SK-N-SH (cell line): ENCODE results near the gene CDH7. TPM values are rescaled to one million over a fixed set of nuclear protein-coding genes. Genes with fewer than 3 reads are reported as not detected.

ENCODE experiments used
- CTCF ChIA-PET: fragments of 300-600, 350-600 bp; formaldehyde crosslinking; extraction: SDS; loops from one replicate; lab custom pipeline; 2021; lab: Yijun Ruan, JAX
- POLR2A ChIA-PET: fragments of 350-600 bp; sonication (Branson Sonifier 250); formaldehyde crosslinking; extraction: SDS; loops from one replicate; lab custom pipeline; 2020; ENCODE audit warnings: antibody characterized with exemption, inconsistent platforms; lab: Yijun Ruan, JAX
- DNase-seq: peaks from one replicate; pipeline ENCODE4 v3.0.0; 2012
- H2AFZ ChIP-seq: fragments of 200-600 bp; sonication (generic); 2 replicates; pipeline ENCODE4 v1.8.1; 2016; ENCODE audit warnings: antibody characterized with exemption, mild to moderate bottlenecking, low read depth
- H3F3A ChIP-seq: fragments of 200-600 bp; sonication (generic); replicated peaks from 2 replicates; pipeline ENCODE3; 2016; ENCODE audit warnings: antibody characterized with exemption, mild to moderate bottlenecking; ENCODE audit not compliant: insufficient read depth
- H3K27ac ChIP-seq, 2 experiments: fragments of 200-500 bp in 1 of 2; fragments of 200-600 bp in 1 of 2; sonication (Bioruptor generic) in 1 of 2; sonication (generic), shearing (Covaris generic) in 1 of 2; 2 replicates each; pipeline versions ENCODE4 v1.5.1 to v1.6.1; 2014 to 2016; ENCODE audit warnings: low read depth in 2 of 2, inconsistent platforms in 1 of 2, low read length in 1 of 2, mild to moderate bottlenecking in 1 of 2, mixed read lengths in 1 of 2
- H3K27me3 ChIP-seq: fragments of 200-600 bp; sonication (generic), shearing (Covaris generic); 2 replicates; pipeline ENCODE4 v1.6.1; 2016; ENCODE audit warnings: mixed run types; ENCODE audit not compliant: insufficient read depth
- H3K36me3 ChIP-seq, 2 experiments: fragments of 200-500 bp in 1 of 2; fragments of 200-600 bp in 1 of 2; sonication (Bioruptor generic) in 1 of 2; sonication (generic) in 1 of 2; replicated peaks in 1 of 2; 2 replicates each; pipeline versions ENCODE3 to v1.5.1; 2014 to 2016; ENCODE audit warnings: low read length in 1 of 2, mild to moderate bottlenecking in 1 of 2; ENCODE audit not compliant: insufficient read depth in 2 of 2, control insufficient read depth in 1 of 2
- H3K4me1 ChIP-seq, 2 experiments: fragments of 200-500 bp in 1 of 2; fragments of 200-600 bp in 1 of 2; sonication (Bioruptor generic) in 1 of 2; sonication (generic), shearing (Covaris generic) in 1 of 2; 2 replicates each; pipeline versions ENCODE4 v1.5.1 to v1.6.1; 2014 to 2016; ENCODE audit warnings: low read depth in 1 of 2, low read length in 1 of 2, mixed run types in 1 of 2; ENCODE audit not compliant: insufficient read depth in 2 of 2, control insufficient read depth in 1 of 2
- H3K4me2 ChIP-seq: fragments of 200-600 bp; sonication (generic), shearing (Covaris generic); 2 replicates; pipeline ENCODE4 v1.6.1; 2017; ENCODE audit warnings: mixed run types
- H3K4me3 ChIP-seq, 2 experiments: fragments of 200-500 bp in 1 of 2; fragments of 200-600 bp in 1 of 2; sonication (Bioruptor generic) in 1 of 2; sonication (generic), shearing (Covaris generic) in 1 of 2; 2 replicates each; pipeline versions ENCODE4 v1.5.1 to v1.8.1; 2014 to 2016; ENCODE audit warnings: low read depth in 2 of 2, inconsistent platforms in 1 of 2, low read length in 1 of 2, mild to moderate bottlenecking in 1 of 2, mixed read lengths in 1 of 2, moderate library complexity in 1 of 2
- H3K79me2 ChIP-seq: fragments of 200-600 bp; sonication (generic); 2 replicates; pipeline ENCODE4 v1.8.1; 2017; ENCODE audit warnings: mild to moderate bottlenecking; ENCODE audit not compliant: insufficient read depth
- H3K9ac ChIP-seq: fragments of 200-600 bp; sonication (generic); 2 replicates; pipeline ENCODE4 v1.6.1; 2017; ENCODE audit warnings: mixed run types
- H3K9me2 ChIP-seq: fragments of 200-600 bp; sonication (generic); 2 replicates; pipeline ENCODE4 v1.6.1; 2017; ENCODE audit warnings: mixed run types
- H3K9me3 ChIP-seq: fragments of 200-600 bp; sonication (generic); 2 replicates; pipeline ENCODE4 v1.6.1; 2017; ENCODE audit warnings: mixed run types, mild to moderate bottlenecking, moderate library complexity
- H4K20me1 ChIP-seq: fragments of 200-600 bp; sonication (generic); 2 replicates; pipeline ENCODE4 v1.6.1; 2017; ENCODE audit warnings: mild to moderate bottlenecking, mixed run types; ENCODE audit not compliant: insufficient read depth
- CHD2 ChIP-seq: fragments of 150-350 bp; IDR thresholded peaks from 2 replicates; pipeline ENCODE4 v1.6.1; 2018; ENCODE audit warnings: low read length; ENCODE audit not compliant: partially characterized antibody
- EZH2phosphoT487 ChIP-seq: fragments of 200-600 bp; sonication (generic); IDR thresholded peaks from 2 replicates; pipeline ENCODE4 v1.6.1; 2017; ENCODE audit warnings: low read depth, mixed run types, mild to moderate bottlenecking, antibody characterized with exemption, moderate library complexity, borderline replicate concordance
- FOSL2 ChIP-seq: IDR thresholded peaks from 2 replicates; pipeline ENCODE4 v1.4.0; 2012; ENCODE audit warnings: low read depth, mild to moderate bottlenecking, moderate library complexity, borderline replicate concordance
- FOXJ3 ChIP-seq: sonication (generic); formaldehyde crosslinking; IDR thresholded peaks from 2 replicates; pipeline ENCODE4 v1.5.1; 2020; ENCODE audit warnings: mild to moderate bottlenecking, missing genetic modification reagents
- GATA2 ChIP-seq: sonication (generic); formaldehyde crosslinking; IDR thresholded peaks from 2 replicates; pipeline ENCODE4 v1.5.0; 2020; ENCODE audit warnings: mild to moderate bottlenecking, missing genetic modification reagents
- RFX5 ChIP-seq: IDR thresholded peaks from 2 replicates; pipeline ENCODE4 v1.6.1; 2012; ENCODE audit warnings: mild to moderate bottlenecking, improper control_type of control experiment, low read length
- RXRA ChIP-seq: IDR thresholded peaks from 2 replicates; pipeline ENCODE4 v1.4.0; 2012; ENCODE audit warnings: low read depth, mild to moderate bottlenecking, borderline replicate concordance
- SIN3A ChIP-seq: IDR thresholded peaks from 2 replicates; pipeline ENCODE4 v1.6.1; 2012; ENCODE audit warnings: low read depth, mild to moderate bottlenecking, low read length, moderate library complexity, borderline replicate concordance
- SMC3 ChIP-seq: IDR thresholded peaks from 2 replicates; pipeline ENCODE4 v1.6.1; 2012; ENCODE audit warnings: low read depth, low read length, improper control_type of control experiment
- TAF1 ChIP-seq: IDR thresholded peaks from 2 replicates; pipeline ENCODE4 v1.6.1; 2012; ENCODE audit warnings: low read depth, mild to moderate bottlenecking, low read length, moderate library complexity, borderline replicate concordance
- TEAD4 ChIP-seq: IDR thresholded peaks from 2 replicates; pipeline ENCODE4 v1.4.0; 2012; ENCODE audit warnings: mild to moderate bottlenecking, borderline replicate concordance; ENCODE audit not compliant: insufficient read depth
- WGBS: methylation state at CpG from one replicate; pipeline ENCODE4 v1.1.6; 2017; ENCODE audit warnings: low lambda C conversion rate; 5-methylcytosine and 5-hydroxymethylcytosine counted together
- polyA plus RNA-seq, 3 experiments: library from polyadenylated mRNA; depleted of rRNA; stranded (reverse); fragments of >200 nt; gene quantifications; 2 replicates each; pipeline ENCODE4 v1.2.3, GENCODE V29; 2012
- TF ChIP-seq, protein P1 (sequence below): IDR thresholded peaks from 2 replicates; pipeline ENCODE4 v1.6.1; 2012; ENCODE audit warnings: mild to moderate bottlenecking, low read depth, low read length, moderate library complexity
- TF ChIP-seq, protein P2 (sequence below): IDR thresholded peaks from 2 replicates; pipeline ENCODE4; 2012
- TF ChIP-seq, protein P3 (sequence below): IDR thresholded peaks from 2 replicates; pipeline ENCODE4 v1.4.0; 2012; ENCODE audit warnings: low read depth, borderline replicate concordance
- TF ChIP-seq, protein P4 (sequence below): fragments of 150-350 bp; IDR thresholded peaks from 2 replicates; pipeline ENCODE4 v1.6.1; 2016; ENCODE audit warnings: mild to moderate bottlenecking, low read depth, low read length

The CDH7 gene
- polyA plus RNA-seq, 1 of the 3 experiments (the other 2 are of a cell fraction) = not detected

DNA sequence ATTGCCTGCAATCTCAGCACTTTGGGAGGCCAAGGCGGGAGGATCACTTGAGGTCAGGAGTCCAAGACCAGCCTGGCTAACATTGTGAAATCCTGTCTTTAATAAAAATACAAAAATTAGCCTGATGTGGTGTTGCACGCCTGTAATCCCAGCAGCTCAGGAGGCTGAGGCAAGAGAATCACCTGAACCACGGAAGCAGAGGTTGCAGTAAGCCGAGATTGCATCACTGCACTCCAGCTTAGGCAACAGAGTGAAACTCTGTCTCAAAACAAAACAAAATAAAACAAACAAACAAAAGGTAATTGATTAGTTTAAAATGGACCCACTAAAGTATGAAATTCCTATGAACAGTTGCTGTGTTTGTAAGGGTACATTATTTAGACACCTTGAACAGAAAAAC lies 39.8 kb downstream of the CDH7 start:
- Histone ChIP-seq H3K27ac (no peak overlapping the region), H3K9me2 (no peaks in the 10 kb centered on the region), H3K4me2 (no peak overlapping the region), H3K4me3 (no peak overlapping the region), H3K36me3 (no peaks in the 10 kb centered on the region), H3K27me3 (no peaks in the 10 kb centered on the region), H3F3A (no peaks in the 10 kb centered on the region), H2AFZ (no peak overlapping the region), H3K9ac (no peak overlapping the region), H3K79me2 (no peaks in the 10 kb centered on the region), H3K4me1 (peaks cover 0 to 4% of the 10 kb centered on the region in 2 experiments; a peak in 2 of 4 replicates), H4K20me1 (no peaks in the 10 kb centered on the region), H3K9me3 (no peaks in the 10 kb centered on the region)
- TF ChIP-seq SMC3 (no peak), EZH2phosphoT487 (no peak), GATA2 (CRISPR knock-in tag) (no peak), FOSL2 (no peak), FOXJ3 (CRISPR knock-in tag) (no peak), CHD2 (no peak), SIN3A (no peak), TAF1 (no peak), RXRA (no peak), TEAD4 (no peak), RFX5 (no peak)
- TF ChIP-seq, protein P1, sequence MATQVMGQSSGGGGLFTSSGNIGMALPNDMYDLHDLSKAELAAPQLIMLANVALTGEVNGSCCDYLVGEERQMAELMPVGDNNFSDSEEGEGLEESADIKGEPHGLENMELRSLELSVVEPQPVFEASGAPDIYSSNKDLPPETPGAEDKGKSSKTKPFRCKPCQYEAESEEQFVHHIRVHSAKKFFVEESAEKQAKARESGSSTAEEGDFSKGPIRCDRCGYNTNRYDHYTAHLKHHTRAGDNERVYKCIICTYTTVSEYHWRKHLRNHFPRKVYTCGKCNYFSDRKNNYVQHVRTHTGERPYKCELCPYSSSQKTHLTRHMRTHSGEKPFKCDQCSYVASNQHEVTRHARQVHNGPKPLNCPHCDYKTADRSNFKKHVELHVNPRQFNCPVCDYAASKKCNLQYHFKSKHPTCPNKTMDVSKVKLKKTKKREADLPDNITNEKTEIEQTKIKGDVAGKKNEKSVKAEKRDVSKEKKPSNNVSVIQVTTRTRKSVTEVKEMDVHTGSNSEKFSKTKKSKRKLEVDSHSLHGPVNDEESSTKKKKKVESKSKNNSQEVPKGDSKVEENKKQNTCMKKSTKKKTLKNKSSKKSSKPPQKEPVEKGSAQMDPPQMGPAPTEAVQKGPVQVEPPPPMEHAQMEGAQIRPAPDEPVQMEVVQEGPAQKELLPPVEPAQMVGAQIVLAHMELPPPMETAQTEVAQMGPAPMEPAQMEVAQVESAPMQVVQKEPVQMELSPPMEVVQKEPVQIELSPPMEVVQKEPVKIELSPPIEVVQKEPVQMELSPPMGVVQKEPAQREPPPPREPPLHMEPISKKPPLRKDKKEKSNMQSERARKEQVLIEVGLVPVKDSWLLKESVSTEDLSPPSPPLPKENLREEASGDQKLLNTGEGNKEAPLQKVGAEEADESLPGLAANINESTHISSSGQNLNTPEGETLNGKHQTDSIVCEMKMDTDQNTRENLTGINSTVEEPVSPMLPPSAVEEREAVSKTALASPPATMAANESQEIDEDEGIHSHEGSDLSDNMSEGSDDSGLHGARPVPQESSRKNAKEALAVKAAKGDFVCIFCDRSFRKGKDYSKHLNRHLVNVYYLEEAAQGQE = no peak
- TF ChIP-seq, protein P2, sequence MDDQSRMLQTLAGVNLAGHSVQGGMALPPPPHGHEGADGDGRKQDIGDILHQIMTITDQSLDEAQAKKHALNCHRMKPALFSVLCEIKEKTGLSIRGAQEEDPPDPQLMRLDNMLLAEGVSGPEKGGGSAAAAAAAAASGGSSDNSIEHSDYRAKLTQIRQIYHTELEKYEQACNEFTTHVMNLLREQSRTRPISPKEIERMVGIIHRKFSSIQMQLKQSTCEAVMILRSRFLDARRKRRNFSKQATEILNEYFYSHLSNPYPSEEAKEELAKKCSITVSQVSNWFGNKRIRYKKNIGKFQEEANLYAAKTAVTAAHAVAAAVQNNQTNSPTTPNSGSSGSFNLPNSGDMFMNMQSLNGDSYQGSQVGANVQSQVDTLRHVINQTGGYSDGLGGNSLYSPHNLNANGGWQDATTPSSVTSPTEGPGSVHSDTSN = no peak
- TF ChIP-seq, protein P3, sequence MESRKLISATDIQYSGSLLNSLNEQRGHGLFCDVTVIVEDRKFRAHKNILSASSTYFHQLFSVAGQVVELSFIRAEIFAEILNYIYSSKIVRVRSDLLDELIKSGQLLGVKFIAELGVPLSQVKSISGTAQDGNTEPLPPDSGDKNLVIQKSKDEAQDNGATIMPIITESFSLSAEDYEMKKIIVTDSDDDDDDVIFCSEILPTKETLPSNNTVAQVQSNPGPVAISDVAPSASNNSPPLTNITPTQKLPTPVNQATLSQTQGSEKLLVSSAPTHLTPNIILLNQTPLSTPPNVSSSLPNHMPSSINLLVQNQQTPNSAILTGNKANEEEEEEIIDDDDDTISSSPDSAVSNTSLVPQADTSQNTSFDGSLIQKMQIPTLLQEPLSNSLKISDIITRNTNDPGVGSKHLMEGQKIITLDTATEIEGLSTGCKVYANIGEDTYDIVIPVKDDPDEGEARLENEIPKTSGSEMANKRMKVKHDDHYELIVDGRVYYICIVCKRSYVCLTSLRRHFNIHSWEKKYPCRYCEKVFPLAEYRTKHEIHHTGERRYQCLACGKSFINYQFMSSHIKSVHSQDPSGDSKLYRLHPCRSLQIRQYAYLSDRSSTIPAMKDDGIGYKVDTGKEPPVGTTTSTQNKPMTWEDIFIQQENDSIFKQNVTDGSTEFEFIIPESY = no peak
- TF ChIP-seq, protein P4, sequence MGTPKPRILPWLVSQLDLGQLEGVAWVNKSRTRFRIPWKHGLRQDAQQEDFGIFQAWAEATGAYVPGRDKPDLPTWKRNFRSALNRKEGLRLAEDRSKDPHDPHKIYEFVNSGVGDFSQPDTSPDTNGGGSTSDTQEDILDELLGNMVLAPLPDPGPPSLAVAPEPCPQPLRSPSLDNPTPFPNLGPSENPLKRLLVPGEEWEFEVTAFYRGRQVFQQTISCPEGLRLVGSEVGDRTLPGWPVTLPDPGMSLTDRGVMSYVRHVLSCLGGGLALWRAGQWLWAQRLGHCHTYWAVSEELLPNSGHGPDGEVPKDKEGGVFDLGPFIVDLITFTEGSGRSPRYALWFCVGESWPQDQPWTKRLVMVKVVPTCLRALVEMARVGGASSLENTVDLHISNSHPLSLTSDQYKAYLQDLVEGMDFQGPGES = no peak
- 50% methylated on average over 4 of the region's 4 CpGs for WGBS
- ChIA-PET CTCF (interaction anchor here (0.6 kb wide), 1 partner anchor 65 kb away, joined by 3 read pairs; no protein-coding TSS in a partner anchor), POLR2A (no interaction called here)
- no peak for DNase-seq
